Right lobe of liver (tissue), 4 donors: ENCODE results near the gene VSIG10L.

ENCODE experiments used
- POLR2A ChIP-seq: fragments of 450-650 bp; IDR thresholded peaks from one replicate; pipeline ENCODE4 v1.6.1; 2017; ENCODE audit warnings: antibody characterized with exemption, mild to moderate bottlenecking
- TF ChIP-seq, protein P1 (sequence below), 4 donors: fragments of 200-600 bp in 3 of 4; fragments of 450-650 bp in 1 of 4; IDR thresholded peaks; one replicate each; pipeline versions ENCODE4 v1.5.1 to v1.8.0; 2016 to 2022; ENCODE audit warnings: antibody characterized with exemption in 4 of 4, mild to moderate bottlenecking in 2 of 4
- donor health status: DM: no; HTN: no; CAD: no.
- donor health status: DM: no; HTN: no; CAD: no.
- donor health status: DM: no; HTN: yes; CAD: no.

DNA sequence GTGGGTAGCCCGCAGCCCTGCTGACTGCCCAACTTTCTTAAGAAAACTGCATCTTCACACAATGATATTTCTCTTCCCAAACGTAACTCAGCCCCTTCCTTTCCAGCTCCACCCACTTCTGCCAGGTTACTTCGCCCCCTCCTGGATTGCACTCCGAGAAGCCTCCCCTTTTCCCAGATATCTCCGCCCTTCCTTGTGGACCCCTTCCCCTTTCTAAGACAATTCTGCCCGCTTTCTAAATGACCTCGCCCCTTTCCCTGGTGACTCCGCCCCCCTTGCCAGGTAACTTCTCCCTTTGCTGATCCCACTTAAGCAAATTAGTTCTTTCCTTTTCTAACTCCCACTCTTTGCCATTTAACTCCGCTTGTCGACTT lies 2.6 kb downstream of the VSIG10L start:
- TF ChIP-seq, protein P1, sequence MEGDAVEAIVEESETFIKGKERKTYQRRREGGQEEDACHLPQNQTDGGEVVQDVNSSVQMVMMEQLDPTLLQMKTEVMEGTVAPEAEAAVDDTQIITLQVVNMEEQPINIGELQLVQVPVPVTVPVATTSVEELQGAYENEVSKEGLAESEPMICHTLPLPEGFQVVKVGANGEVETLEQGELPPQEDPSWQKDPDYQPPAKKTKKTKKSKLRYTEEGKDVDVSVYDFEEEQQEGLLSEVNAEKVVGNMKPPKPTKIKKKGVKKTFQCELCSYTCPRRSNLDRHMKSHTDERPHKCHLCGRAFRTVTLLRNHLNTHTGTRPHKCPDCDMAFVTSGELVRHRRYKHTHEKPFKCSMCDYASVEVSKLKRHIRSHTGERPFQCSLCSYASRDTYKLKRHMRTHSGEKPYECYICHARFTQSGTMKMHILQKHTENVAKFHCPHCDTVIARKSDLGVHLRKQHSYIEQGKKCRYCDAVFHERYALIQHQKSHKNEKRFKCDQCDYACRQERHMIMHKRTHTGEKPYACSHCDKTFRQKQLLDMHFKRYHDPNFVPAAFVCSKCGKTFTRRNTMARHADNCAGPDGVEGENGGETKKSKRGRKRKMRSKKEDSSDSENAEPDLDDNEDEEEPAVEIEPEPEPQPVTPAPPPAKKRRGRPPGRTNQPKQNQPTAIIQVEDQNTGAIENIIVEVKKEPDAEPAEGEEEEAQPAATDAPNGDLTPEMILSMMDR (IDR thresholded peaks at IDR 0.05), result no peak
- no peak for TF ChIP-seq POLR2A
